ENCODE data around the gene KRT77.

KRT77 gene

DNA sequence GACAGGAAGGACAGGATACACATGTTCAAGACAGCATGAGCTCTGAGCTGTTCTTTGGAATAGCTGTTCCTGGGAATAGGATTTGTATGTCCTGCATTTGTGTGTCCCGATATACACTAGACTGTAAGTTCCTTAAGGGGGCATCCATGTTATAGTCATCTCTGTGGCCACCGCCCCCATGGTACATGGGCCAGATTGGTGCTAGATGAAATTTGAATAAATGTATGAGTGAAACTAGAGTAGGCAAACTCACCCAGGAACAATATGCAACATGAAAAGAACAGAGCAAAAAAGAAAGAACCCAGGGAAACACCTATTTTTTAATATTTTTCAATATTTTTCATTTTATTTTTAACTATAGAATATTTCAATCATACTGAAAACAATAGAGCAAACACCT, 25.1 kb upstream of the KRT77 start:
- H3K4me2 ChIP-seq: no peak overlapping the region
- no peak overlapping the region for H3K27ac ChIP-seq
- H3K4me1 ChIP-seq: no peaks in the 10 kb centered on the region
- no peak overlapping the region for H3K9ac ChIP-seq
- no peaks in the 10 kb centered on the region for H3K36me3 ChIP-seq
- TF ChIP-seq Cebpa-rat (IDR thresholded peaks at IDR 0.05): no peak
- no peaks in the 10 kb centered on the region for H3K9me3 ChIP-seq (replicated peaks in 1 of 11)
- H3K27me3 ChIP-seq: no peaks in the 10 kb centered on the region
- no peak overlapping the region for H3K4me3 ChIP-seq
- no peaks in the 10 kb centered on the region for H4K20me1 ChIP-seq

DNA sequence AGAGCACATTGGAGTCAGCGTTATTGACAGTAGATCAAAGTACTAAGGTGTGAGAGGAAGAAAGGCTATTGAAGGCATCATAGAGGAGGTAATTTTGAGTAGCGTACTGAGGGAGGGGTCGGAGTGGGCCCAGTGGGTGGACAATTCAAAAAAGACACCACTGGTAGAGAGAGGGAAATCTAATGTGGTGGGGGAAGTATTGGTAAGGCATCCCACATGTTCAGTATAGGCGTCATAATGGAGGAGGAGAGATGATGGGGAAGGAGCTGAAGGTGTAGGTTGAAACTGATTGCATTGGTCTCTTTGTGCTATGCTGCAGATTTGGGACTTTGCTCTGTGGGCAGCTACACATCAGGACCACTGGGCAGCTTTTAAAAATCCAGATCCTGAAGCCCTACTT, 23.7 kb upstream of the KRT77 start:
- Histone ChIP-seq H3K4me3 (no peak overlapping the region), H3K9me3 (replicated peaks in 1 of 11) (no peaks in the 10 kb centered on the region)
- no peak for TF ChIP-seq Cebpa-rat (IDR thresholded peaks at IDR 0.05)

DNA sequence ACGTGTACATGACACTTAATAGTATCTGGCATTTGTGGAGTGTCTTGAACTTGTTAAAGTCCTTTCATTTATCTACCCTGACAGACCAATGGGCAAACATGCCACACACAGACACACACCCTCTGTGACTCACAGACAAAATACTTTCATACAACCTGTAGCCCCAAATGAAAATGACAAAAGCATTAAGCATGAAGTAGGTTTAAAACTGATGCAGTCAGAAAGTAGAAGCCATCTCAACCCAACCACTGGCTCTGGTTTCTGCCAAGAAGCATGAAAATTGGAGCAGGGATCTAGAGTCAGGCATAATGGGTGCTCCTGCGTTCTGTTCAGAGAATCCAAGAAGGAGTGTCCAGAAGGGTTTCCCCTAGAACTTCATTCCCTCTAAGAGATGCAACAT, 23.1 kb upstream of the KRT77 start:
- no peaks in the 10 kb centered on the region for H3K9me3 ChIP-seq (replicated peaks in 1 of 11)
- H3K27ac ChIP-seq: no peak overlapping the region
- H3K4me2 ChIP-seq: no peak overlapping the region
- no peaks in the 10 kb centered on the region for H3K36me3 ChIP-seq
- H4K20me1 ChIP-seq: no peaks in the 10 kb centered on the region
- no peak overlapping the region for H3K9ac ChIP-seq
- no peaks in the 10 kb centered on the region for H3K27me3 ChIP-seq
- TF ChIP-seq Cebpa-rat (IDR thresholded peaks at IDR 0.05): no peak
- H3K4me1 ChIP-seq: no peaks in the 10 kb centered on the region
- no peak overlapping the region for H3K4me3 ChIP-seq

More for the DNA sequence above, 23.7 kb upstream of the KRT77 start:
- Histone ChIP-seq H3K27me3 (no peaks in the 10 kb centered on the region), H3K9ac (no peak overlapping the region), H3K4me1 (no peaks in the 10 kb centered on the region), H3K36me3 (no peaks in the 10 kb centered on the region), H4K20me1 (no peaks in the 10 kb centered on the region), H3K27ac (no peak overlapping the region), H3K4me2 (no peak overlapping the region)

DNA sequence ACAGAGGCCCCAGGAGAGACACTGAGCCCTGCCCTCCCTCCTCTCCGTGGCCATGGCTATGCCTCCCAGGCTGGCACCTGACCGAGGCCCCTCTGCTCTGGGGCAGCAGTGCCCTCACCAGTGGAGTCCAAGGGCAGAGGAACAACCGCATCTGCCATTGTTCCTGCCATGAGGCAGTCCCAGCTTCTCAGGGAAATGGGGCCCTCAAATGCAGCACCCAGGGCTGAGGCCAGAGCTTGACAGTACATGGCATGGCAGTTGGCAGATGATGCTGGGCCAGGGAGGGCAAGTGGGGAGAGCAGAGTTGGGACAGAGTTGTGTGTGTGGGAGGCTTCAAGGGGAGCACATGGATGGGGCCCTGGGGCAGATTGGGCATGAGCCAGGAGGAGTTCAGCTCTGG, 21.1 kb upstream of the KRT77 start:
- no peaks in the 10 kb centered on the region for H3K27me3 ChIP-seq
- no peaks in the 10 kb centered on the region for H3K9me3 ChIP-seq (replicated peaks in 1 of 11)
- H3K4me2 ChIP-seq: no peak overlapping the region
- H3K4me1 ChIP-seq: no peaks in the 10 kb centered on the region
- TF ChIP-seq Cebpa-rat (IDR thresholded peaks at IDR 0.05): no peak
- H3K4me3 ChIP-seq: no peak overlapping the region
- H3K36me3 ChIP-seq: no peaks in the 10 kb centered on the region
- no peaks in the 10 kb centered on the region for H4K20me1 ChIP-seq
- H3K9ac ChIP-seq: no peak overlapping the region
- no peak overlapping the region for H3K27ac ChIP-seq

DNA sequence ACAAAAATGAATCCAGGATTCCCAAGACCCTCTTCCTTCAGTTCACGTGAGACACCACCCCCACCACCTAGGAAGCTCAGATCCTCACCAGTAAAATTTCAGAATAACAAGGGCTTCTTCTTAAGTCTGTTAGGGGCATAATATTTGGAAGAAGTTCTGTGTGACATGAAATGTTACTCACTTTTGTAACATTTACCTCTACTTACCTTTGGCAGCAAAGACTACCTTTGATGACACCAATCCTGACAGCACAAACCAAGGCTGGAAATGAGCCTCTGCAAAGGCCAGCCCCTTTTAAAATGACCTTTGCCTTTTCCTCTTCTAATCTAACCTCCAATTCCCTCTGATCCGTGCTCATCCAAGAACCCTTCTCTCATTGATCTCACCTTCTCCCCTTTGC, 19.4 kb upstream of the KRT77 start:
- TF ChIP-seq Cebpa-rat (IDR thresholded peaks at IDR 0.05): no peak
- no peaks in the 10 kb centered on the region for H3K4me1 ChIP-seq
- no peak overlapping the region for H3K4me3 ChIP-seq
- no peaks in the 10 kb centered on the region for H3K9me3 ChIP-seq (replicated peaks in 1 of 11)
- H3K27me3 ChIP-seq: no peaks in the 10 kb centered on the region
- H3K36me3 ChIP-seq: no peaks in the 10 kb centered on the region
- H3K9ac ChIP-seq: no peak overlapping the region
- H3K27ac ChIP-seq: no peak overlapping the region
- no peak overlapping the region for H3K4me2 ChIP-seq
- no peaks in the 10 kb centered on the region for H4K20me1 ChIP-seq

DNA sequence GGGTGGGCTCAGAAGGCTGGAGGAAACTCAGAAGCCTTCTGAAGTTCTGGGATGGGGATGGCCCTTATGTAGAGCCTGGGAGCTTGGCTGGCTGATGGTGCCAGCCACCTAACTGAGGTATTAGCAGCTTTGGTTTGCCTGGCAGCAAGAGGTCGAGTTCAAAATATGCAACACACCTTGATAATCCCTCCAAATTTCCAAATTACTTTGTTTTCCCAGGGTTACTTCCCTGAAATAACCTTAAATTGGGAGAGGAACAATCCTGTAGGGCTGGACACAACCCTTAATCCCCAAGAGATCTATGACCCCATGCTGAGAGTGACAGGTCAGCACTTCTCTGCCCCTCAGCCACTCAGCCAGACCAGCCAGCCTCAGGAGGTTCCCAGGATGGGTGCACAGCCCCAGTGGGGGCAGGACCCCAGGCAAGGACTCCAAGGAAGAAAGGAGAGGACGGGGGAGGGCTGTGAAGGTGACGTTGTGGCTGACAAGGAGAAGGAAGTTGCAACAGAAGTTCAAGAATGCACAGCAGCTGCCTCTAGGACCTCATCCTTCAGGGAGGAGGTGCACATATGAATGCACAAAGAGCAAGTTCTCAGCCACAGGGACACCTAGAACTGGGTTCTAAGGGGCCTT, 18.6 kb upstream of the KRT77 start:
- Histone ChIP-seq H3K27ac (no peak overlapping the region), H4K20me1 (no peaks in the 10 kb centered on the region), H3K4me1 (no peaks in the 10 kb centered on the region), H3K4me3 (no peak overlapping the region), H3K9me3 (replicated peaks in 1 of 11) (no peaks in the 10 kb centered on the region), H3K4me2 (no peak overlapping the region), H3K27me3 (no peaks in the 10 kb centered on the region), H3K36me3 (no peaks in the 10 kb centered on the region), H3K9ac (no peak overlapping the region)
- no peak for TF ChIP-seq Cebpa-rat (IDR thresholded peaks at IDR 0.05)

DNA sequence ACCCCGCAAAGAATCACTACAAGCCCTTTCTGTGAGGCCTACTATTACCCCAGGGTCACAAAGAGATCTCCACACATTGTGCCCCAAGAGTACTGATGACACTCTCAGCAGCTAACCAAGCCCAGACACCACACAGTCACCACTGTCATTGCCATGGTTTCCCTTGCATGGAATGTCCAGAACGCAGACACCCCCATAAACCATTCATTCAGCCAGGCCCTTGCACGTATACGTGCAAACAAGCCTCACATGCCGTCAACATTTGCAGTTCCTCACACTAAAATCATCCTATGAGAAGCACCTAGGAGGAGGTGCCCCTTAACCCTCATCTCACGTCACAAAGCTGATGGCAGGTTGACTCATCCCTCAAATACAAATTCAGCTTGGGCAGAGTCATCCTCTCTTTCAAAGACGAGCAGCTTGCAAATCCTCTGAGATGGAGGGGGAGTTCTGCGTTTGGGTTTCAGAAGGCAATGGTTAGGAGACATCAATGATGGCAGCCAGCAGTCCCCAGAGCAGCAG, 17.1 kb upstream of the KRT77 start:
- TF ChIP-seq Cebpa-rat (IDR thresholded peaks at IDR 0.05): no peak
- no peaks in the 10 kb centered on the region for H3K36me3 ChIP-seq
- no peaks in the 10 kb centered on the region for H3K4me1 ChIP-seq
- H3K4me3 ChIP-seq: no peak overlapping the region
- no peaks in the 10 kb centered on the region for H3K9me3 ChIP-seq (replicated peaks in 1 of 11)
- no peak overlapping the region for H3K9ac ChIP-seq
- H4K20me1 ChIP-seq: no peaks in the 10 kb centered on the region
- H3K4me2 ChIP-seq: no peak overlapping the region
- peaks cover under 1 to 9% (median 5%) of the 10 kb centered on the region in 11 experiments; a peak in 19 of 22 replicates for H3K27me3 ChIP-seq
- no peak overlapping the region for H3K27ac ChIP-seq

DNA sequence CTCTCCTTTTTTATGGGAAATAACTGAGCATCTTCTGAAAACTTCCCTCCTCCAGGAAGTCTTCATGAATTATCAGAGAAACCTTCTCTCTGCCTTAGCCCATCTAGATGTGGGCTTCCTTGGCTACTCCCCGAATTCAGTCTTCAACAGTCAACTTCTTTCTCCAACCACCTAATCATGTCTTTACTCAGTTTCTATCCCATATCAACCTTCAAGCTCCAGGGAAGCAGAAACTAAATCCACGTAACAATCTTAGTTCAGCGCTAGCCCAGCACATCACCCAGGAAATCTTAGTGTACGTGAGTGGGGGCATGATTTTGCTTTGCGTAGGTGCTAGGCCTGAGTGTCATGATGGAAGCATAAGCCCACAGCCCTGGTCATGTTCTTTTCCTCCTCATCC, 12.7 kb upstream of the KRT77 start:
- H3K27ac ChIP-seq: no peak overlapping the region
- H3K36me3 ChIP-seq: no peaks in the 10 kb centered on the region
- H3K9ac ChIP-seq: no peak overlapping the region
- no peaks in the 10 kb centered on the region for H3K4me1 ChIP-seq
- H3K4me2 ChIP-seq: no peak overlapping the region
- peaks cover 22 to 37% (median 33%) of the 10 kb centered on the region in 11 experiments for H3K27me3 ChIP-seq
- peaks cover 6 to 15% (median 13%) of the 10 kb centered on the region in 11 experiments; a peak in 19 of 22 replicates for H3K9me3 ChIP-seq (replicated peaks in 1 of 11)
- H4K20me1 ChIP-seq: no peaks in the 10 kb centered on the region
- H3K4me3 ChIP-seq: no peak overlapping the region
- TF ChIP-seq Cebpa-rat (IDR thresholded peaks at IDR 0.05): no peak

DNA sequence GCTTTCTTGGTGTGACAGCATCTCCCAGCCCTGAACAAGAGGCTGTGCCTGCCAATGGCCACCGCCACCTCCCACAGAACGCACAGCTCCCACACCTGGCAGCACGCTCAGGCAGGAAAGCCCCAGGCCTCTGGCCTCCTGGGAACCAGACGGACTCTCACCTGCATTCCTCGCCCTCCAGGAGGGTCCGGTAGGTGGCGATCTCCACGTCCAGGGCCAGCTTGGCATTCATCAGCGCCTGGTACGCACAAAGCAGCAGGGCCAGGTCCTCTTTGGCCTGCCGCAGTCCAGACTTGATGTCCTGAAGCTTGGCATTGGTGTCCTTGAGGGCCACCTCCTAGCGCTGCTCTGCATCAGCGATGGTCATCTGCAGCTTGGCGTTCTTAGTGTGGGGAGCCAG, 12.1 kb upstream of the KRT77 start:
- H3K9me3 ChIP-seq (replicated peaks in 1 of 11): peaks cover 6 to 15% (median 13%) of the 10 kb centered on the region in 11 experiments; a peak in 19 of 22 replicates
- H3K27ac ChIP-seq: no peak overlapping the region
- H4K20me1 ChIP-seq: no peaks in the 10 kb centered on the region
- H3K4me3 ChIP-seq: no peak overlapping the region
- TF ChIP-seq Cebpa-rat (IDR thresholded peaks at IDR 0.05): no peak
- no peak overlapping the region for H3K4me2 ChIP-seq
- H3K4me1 ChIP-seq: 0 out of 20 replicates have a peak, but pooled peaks cover 0 to 3% (median 0%) of the 10 kb centered on the region in 10 experiments
- peaks cover 22 to 37% (median 33%) of the 10 kb centered on the region in 11 experiments for H3K27me3 ChIP-seq
- no peak overlapping the region for H3K9ac ChIP-seq
- H3K36me3 ChIP-seq: no peaks in the 10 kb centered on the region

DNA sequence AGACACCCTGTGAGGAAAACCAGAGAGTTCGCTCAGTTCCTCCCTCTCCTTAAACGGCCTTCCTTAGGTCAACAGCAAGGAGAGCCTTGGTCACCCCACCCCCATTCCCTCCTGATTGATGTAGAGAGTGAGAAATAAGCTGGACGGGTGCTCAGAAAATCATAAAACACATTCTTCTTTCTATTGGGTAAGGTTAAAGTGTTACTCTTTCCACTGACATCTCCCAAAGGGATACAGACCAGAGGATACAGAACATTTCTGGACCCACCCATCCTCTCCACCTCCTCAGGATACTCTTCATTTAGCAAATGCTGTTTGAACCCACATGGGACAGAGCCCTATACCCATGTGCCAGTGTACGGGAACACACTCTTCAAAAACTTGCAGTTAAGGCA, 11.6 kb upstream of the KRT77 start:
- Histone ChIP-seq H3K4me2 (no peak overlapping the region), H3K27me3 (peaks cover 22 to 37% (median 33%) of the 10 kb centered on the region in 11 experiments), H3K9me3 (replicated peaks in 1 of 11) (peaks cover 6 to 15% (median 13%) of the 10 kb centered on the region in 11 experiments; a peak in 19 of 22 replicates), H3K4me1 (0 out of 20 replicates have a peak, but pooled peaks cover 0 to 3% (median 0%) of the 10 kb centered on the region in 10 experiments), H4K20me1 (no peaks in the 10 kb centered on the region), H3K27ac (no peak overlapping the region), H3K9ac (no peak overlapping the region), H3K4me3 (no peak overlapping the region), H3K36me3 (no peaks in the 10 kb centered on the region)
- no peak for TF ChIP-seq Cebpa-rat (IDR thresholded peaks at IDR 0.05)

All from BLaER1 treated with 17β-estradiol and CSF1 and Interleukin-3, amounts not matched to agents 10 nM and 100 nM (cell line).